D341Med (cell line): ENCODE data around the gene HSPB9.

Experiments used
- DNase-seq: peaks from one replicate; pipeline ENCODE4 v3.0.0; 2012; ENCODE audit warnings: low spot score

HSPB9 gene, protein sequence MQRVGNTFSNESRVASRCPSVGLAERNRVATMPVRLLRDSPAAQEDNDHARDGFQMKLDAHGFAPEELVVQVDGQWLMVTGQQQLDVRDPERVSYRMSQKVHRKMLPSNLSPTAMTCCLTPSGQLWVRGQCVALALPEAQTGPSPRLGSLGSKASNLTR

DNA sequence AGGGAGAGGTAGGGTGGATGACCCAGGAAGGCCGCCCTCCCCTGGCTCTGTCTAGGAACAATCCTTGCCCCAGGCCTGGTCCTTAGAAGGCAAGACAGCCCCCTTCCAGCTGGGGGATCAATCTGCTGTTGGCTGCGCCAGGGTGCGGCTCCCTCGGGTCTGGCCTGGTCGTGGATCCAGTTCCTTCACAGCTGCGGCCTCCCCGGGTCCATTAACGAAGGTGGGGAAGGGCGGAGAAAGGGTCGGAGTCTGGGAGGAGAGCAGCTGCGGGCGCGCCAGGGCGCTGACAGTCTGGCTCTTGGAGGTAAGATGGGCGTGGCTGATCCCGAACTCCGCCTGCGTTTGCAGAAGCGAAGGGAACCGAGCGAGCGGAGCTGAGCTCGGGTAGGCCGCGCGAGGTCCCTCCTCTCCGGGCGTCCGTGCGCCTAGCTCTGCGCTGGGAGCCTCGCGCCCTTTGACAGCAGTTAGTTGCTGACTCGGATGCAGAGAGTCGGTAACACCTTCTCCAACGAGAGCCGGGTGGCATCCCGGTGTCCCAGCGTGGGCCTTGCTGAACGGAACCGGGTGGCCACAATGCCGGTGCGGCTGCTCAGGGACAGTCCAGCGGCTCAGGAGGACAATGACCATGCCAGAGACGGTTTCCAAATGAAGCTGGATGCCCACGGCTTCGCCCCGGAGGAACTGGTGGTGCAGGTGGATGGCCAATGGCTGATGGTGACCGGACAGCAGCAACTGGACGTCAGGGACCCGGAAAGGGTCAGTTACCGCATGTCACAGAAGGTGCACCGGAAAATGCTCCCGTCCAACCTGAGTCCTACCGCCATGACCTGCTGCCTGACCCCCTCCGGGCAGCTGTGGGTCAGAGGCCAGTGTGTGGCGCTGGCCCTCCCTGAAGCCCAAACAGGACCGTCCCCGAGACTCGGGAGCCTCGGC, at the start of gene HSPB9:
Gene HSPB9, plus strand, starts transcription at position 434 of the 933 bp plus-strand sequence. Its CDS starts 47 bp downstream, at position 481.
- no peak for DNase-seq

DNA sequence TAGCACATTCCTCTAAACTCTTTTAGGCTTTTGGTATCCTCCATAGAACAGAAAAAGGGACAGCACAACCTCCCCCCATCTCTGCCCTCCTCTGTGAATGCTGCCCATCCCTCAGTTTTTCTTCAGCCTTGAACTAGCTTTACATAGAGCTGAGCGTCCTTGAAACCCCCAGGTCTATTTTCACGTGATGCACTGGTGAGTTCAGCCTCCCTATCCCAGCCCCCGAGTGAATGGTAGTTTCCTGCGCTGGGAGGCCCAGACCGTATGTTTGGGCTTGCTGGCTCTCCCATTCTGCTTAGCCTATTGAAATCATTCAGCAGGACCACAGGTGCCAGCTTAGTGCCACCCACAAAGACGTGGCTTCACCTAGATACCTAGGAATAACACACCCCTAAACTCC, 46.8 kb upstream of the HSPB9 start:
- DNase-seq: no peak

DNA sequence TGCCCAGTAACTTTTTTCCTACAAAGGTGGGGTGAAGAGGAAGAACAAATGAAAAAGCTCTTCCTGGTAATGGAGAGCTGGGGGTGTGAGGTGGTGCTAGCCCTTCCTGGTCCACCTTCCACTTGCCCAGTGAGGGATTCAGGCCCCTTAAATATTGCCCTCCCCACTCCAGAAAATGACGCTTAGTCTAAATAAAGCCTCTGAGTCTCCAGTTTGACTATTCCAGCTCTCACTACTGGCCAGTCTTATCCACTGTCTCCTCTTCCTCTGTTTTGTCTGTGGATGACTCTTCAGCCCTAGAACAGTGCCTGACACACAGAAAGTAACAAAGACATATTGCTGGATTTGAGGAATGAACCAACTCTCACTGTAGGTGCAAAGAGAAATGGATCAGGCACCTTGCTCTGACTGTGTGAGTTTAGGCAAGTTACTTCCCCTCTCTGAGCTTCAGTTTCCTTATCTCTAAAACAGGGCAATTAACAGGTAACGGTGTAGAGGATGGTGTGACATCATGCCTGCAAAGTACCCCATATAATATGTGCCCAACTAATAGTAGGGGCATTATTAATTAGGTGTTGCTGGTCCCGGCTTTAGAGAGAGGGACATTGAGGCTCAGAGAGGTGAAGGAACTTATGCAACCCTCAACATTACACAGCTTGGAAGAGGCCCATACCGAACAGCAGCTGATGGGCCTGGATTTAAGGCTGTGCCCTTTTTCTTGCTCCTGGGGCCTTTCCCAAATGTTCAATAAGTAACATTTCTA, 45.6 kb upstream of the HSPB9 start:
- DNase-seq: no peak

DNA sequence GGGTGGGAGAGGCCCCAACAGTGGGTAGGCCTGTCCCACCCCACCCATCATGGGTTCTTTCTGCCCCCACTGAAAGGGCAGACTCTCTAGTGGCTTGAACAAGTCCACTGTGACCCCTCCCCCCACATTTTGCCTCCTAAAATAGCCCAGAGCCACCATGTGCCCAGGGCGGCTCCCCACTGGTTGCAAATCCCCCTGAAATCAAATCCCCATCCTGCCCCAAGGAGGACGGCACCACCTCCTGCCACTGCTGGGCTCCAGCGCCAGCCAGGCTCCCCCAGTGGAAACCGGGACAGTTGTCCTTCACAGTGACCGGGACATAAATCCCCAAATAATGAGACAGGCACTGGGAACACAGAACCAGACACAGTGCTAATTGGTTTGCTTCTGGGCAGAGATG, 44.8 kb upstream of the HSPB9 start:
- DNase-seq: no peak

DNA sequence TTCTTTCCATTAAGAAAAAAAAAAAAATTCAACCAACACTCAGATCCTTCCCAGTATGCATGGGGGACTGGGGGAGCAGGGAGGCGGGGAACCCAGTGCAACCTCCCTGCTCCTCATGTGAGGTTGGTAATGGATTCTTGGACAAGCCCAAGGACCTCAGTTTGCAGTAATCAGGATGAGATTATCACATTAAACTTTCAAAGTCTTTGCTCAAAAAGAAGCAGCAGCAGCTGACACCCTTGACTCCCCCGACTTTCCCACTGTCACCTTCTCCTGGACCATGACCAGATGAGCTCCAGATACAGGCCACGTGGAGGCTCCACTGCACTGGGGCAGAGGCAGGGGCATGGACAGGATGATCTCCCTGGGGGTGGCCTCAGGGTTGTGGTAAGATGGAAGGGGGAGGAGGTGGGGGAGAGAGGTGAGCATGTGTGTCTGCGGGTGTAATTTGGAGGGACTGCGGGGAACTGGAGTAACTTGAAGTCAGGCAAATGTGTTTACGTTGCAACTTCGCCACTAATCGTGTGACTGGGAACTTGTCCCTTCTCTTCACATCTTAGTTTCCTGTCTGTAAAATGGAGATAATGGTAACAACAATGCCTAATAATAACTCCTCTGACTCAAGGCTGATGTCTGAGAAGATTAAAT, 44.1 kb upstream of the HSPB9 start:
- no peak for DNase-seq

DNA sequence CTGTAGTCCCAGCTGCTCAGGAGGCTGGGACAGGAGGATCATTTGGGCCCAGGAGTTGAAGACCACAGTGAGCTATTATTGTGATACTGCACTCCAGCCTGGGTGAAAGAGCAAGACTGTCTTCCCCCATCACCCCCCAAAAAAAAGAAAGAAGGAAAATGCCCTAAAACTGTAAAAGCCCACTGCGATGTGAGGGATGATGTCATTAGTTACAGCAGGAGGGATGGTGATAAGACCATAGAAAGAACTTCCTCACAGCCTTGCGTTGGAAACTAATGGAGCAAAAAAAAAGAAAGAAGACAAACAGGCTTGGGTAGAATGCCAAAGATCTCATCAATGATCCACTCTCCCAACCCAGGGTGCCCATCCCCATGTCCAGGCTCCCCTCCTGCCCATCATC, 43.1 kb upstream of the HSPB9 start:
- DNase-seq: no peak

DNA sequence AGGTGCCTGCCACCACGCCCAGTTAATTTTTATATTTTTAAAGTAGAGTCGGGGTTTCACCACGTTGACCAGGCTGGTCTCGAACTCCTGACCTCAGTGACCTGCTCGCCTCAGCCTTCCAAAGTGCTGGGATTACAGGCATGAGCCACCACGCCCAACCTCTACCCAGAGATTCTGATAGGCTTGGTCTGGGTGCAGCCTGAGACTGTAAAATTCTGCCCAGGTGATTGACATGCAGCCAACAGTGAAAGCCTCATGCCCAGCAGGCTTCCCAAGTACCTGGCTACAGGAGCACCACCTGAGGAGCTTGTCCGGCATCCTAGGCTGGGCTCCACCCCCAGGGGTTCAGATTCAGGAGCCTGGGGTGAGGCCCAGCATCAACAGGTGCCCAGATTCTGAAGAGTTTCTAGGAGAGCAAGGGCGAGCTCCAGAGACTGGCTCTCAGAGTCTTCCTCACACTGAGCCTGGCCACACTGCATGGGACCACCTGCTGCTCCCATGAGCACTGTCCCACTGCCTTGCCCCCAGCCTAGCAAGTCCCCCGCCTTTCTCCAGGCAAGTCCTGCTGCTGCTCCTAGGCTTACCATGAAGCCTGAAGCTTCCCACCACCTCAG, 41.0 kb upstream of the HSPB9 start:
- no peak for DNase-seq

DNA sequence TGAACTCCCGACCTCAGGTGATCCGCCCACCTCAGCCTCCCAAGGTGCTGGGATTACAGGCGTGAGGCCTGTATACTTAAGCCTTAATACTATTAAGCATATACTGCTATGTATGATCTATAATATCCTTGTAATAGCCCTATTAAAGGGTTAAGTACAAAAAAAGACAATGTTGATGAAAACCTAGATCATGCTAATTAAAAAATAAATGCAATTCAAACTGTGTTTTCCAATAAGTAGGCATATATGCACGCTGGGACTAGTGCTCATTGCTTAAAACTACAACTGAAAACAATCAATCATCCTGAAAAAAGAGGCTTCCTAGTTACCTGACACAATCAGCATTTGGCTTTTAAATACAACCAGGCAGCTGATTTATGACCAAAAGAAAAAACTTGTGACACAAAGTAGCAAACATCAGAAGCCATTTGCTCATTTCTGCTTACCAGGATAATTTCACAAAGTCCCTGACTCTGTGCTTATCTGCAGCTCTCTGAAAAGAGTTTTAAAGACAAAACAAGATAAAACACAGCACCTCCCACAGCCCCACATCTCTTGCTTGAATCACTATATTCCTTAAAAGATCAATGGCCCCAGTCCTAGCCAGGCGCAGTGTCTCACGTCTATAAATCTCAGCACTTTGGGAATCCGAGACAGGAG, 35.4 kb upstream of the HSPB9 start:
- no peak for DNase-seq

DNA sequence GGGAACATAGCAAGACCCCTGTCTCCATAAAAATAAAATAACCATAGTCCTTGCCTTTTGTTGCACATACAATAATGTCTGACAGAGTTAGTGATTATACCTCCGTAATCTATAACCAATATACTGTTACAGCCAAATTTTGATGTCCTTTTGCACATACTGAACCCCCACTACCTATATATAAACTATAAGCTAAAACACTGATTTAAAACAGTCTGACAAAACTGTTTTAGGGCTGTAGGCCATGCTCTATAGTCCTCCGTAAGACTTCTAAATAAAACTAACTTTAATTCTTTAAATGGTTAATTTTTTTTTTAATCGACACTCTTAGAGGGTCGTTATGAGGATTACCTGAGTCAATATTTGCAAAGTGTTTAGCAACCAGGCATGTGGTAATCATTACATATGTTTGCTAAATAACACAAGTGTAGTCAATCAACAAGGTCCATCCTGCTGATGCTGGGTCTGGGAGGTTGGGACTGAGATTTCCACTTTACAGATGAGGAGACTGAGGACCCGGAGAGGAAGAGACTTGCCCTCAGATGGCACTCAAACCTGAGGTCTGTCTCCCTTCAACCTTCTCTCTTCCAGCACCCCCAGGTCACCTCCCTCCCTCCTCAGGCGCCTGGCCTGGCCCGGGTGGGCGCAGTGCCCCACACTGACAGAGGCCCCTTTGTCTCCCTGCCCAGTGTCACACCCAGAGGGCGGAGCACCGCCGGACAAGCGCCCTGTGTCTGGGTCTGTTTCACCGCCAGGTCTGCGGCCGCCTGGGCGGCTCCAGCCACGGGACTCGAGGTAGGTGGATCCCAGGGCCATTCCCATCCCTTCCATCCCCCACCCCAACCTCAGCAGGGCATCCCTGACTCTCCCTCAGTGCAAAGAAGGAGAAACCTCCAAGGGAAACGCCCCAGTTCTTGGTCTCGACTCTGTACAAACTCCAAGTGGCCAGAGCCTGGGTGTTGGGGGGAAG, 34.6 kb upstream of the HSPB9 start:
- no peak for DNase-seq

DNA sequence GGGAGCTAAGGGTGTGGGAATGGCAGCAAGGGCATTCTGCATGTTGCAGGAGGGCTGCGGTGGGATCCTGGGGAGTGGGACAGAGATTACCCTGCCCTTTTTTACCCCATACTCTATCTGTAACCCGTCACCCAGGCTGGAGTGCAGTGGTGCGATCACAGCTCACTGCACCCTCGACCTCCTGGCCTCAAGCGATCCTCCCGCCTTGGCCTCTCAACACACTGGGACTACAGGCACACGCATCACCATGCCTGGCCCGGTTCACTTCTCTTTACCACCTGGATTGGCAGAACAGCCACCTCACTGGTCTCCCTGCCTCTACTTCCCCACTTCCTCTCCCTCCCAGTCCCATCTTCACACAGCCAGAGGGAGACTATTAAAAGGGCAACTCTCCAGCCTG, 33.9 kb upstream of the HSPB9 start:
- DNase-seq: no peak

DNA sequence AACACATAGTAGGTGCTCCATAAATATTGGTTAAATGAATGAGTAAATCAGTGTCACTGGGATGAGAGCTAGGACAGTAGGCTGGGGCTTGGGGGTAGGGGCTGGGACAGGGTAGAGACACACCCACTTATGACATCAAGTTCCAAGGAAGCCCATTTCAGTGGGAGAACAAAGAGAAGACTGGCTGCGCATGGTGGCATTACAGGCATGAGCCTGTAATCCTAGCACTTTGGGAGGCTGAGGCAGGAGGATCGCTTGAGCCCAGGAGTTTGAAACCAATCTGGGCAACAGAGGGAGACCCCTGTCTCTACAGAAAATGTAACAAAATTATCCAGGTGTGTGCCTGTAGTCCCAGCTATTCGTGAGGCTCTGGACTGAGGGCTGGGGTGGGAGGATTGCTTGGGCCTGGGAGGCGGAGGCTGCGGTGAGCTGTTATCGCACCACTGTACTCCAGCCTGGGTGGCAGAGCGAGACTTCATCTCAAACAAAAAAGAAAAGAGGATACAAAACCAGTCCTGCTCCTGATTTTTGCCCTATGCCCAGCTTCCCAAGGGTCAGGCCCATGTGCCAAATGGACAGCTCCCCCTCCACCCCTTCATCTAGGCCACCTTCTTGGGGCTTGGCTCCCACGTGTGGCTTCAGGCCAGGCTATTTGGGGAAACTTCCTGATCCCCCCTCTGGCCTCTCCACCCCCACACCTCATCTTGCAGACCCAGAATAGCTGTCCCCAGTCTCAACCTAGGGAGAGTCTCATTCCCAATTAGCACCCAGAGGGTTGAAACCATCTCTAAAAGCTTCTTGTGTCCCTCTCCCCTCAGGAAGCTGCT, 31.4 kb upstream of the HSPB9 start:
- no peak for DNase-seq

DNA sequence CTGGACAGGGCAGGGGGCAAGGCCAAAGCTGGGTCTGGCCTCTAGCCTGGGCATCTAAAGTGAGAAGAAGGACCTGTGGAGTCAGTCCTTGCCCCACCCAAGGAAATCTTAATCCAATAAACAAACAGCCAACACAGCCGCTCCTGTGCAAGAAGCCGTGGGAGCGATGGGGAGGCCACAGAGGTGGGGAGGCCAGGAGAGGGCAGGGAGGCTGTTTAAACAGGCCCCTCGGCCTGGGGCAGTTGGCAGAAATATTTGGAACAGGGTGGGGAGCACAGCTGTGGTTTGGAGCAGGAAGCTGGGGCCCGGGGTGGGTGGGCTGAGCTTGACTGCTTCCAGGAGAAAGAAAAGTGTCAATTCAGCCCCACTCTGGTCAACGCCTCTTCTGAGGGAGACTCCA, 29.7 kb upstream of the HSPB9 start:
- no peak for DNase-seq

DNA sequence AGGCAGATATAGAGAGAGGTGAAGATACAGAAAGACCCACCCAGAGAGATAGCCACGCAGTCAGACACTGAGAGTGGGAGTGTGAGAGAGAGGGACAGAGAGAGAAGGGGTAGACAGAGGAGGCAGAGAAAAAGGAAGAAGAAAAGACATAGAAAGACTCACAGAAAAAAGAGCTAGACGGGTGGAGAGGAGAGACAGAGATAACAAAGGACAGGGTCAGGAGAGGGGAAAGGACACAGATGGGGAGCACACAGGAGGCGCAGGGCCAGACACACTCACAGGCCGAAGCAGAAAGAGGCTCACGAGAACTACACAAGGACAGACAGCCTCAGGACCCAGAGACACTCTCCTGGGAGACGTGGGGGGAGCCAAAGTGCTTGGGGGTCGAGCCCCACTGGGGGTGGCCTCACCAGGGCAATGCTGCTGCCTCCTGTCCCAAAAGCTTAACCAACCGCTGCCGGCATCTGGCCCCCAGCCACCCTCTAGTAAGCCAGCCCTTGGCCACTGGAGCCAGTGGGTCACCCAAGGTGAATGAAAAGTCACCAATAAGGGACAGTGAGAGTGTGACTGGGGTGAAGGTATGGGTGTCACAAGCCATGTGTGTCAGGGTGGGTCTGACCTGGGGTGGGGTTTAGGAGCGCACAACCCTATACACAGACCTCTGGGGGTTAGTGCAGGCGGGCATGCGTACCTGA, 28.1 kb upstream of the HSPB9 start:
- DNase-seq: no peak

DNA sequence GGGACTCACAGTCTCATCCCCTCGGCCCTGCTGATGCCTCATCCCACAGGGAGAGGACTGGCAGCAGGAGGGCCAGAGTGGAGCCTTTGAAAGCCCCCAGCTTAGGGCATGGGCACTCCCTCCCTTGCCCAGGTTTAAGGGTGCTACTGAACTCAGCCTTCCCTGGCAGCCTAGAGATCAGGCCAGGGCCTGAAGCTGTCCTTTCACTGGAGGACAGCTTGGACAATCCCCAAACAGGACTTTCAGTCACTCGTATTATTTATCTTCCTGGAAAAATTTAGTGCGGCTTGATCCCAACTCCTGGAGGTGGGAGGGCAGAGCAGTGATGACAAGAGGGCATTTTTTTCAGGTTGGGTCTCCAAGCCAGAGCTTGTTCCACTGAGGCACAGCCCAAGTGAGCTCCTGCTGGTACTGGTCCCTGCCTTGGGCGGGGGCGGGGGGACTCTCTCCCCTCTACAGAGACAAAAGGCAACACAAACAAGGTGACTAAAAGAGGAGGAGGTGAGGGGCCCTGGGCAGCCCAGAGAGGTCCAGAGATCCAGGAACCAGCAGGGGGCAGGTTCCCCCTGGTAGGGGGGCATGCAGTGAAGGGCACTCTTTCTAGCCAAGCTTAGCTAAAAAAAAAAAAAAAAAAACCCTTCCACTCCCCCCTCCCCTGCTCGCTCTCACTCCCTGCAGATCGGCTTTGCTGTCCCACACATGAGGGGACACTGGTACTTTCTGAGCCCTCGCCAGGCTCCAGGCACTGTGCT, 26.1 kb upstream of the HSPB9 start:
- no peak for DNase-seq

DNA sequence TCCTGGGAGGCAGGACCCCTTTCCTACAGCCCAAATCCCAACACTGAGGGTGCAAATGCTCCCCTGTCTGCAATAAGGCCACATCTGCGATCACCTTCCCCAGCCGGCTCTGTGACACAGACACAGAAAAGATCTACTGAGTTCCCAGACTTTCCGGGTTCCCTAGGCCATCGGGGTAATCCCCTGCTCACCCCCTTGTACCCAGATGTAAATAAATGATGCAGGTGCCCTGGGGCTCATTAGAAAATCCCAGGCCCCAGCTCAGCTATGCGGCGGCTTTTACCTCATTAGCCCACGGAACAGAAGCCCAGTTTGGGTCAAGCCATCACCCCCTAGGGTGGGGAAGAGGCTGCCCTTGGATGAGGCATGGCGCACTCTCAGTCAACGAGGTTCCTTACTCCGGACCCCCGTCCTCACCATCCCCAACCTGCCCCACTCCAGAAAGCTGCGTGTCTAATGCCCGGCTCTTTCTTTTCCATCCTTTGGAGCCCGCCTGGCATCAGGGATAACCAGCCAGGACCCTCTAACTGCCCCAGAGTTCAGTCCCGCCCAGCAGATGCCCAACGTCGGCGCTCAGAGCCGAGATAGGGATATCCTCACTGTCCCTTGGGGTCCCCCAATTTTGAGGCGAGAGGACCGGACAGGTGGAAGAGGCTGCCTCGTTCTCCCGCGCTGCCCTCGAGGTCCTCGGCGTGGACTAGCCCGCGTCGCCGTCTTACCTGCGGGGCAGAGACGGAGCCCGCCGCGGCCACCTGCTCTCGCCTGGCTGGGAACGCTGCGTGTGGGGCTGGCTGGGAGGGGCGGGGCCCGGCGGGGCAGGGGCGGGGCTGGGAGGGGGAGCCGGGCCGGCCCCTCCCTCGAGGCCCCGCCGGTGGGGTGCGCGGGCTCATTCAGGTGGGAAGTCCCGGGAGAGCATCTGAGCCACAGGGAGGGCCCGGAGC, 24.6 kb upstream of the HSPB9 start, which contains the start of gene ZNF385C:
Gene ZNF385C, minus strand, starts transcription at position 783 of the 941 bp plus-strand sequence. CDS start 35,417 bp downstream, outside the sequence.
- DNase-seq: no peak

DNA sequence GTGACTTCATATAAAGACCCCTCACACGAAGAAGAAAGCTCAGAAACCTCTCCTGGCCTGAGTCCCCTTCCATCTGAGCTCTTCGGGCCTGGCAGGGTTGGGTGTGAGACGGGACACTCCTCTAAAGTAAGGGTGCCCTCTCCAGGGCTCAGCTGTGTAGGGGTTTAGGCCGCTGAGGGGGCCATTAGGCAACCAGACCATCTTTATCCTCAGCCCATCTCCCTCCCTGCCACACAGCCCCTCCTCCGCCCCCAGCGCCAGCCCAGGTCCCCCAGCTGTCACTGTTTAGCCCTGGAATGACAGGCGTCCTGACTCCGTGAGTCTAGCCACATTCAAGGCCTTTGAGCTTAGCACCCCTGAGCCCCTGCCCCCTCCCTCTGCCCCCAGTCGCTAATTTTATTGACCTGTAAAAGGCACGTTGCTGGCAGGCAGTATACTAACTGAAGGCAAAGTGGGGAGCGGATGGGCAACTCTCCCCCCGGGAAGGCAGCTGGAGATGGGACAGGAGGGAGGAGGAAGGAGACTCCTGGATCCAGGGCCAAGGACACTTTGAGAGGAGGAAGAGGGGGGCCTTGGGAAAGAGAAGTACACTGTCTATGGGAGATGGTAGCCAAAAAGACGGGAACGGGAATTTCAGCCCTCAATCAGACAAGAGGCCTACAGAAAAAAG, 23.7 kb upstream of the HSPB9 start:
- DNase-seq: no peak
